ENCODE measurements around the gene TUBD1.
A peak's percentile ranks its signal among the peaks of the same experiment; 100 is the strongest.
"Not testable (repeated sequence)": the region's sequence is repeated elsewhere in the genome, so short reads cannot be mapped to it uniquely, and the experiment has no call there.

Gene TUBD1, protein sequence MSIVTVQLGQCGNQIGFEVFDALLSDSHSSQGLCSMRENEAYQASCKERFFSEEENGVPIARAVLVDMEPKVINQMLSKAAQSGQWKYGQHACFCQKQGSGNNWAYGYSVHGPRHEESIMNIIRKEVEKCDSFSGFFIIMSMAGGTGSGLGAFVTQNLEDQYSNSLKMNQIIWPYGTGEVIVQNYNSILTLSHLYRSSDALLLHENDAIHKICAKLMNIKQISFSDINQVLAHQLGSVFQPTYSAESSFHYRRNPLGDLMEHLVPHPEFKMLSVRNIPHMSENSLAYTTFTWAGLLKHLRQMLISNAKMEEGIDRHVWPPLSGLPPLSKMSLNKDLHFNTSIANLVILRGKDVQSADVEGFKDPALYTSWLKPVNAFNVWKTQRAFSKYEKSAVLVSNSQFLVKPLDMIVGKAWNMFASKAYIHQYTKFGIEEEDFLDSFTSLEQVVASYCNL

GRCh38 chr17:59892924-59893675, at the start of gene TUBD1, which contains the start of gene RPS6KB1:
Gene TUBD1, minus strand, starts transcription at chr17:59892943. Its CDS starts 1,941 bp downstream, at chr17:59891002.
Gene RPS6KB1, plus strand, starts transcription at chr17:59893121. Its CDS starts 64 bp downstream, at chr17:59893185.
- DNase-seq = peak; percentile 99

DNA sequence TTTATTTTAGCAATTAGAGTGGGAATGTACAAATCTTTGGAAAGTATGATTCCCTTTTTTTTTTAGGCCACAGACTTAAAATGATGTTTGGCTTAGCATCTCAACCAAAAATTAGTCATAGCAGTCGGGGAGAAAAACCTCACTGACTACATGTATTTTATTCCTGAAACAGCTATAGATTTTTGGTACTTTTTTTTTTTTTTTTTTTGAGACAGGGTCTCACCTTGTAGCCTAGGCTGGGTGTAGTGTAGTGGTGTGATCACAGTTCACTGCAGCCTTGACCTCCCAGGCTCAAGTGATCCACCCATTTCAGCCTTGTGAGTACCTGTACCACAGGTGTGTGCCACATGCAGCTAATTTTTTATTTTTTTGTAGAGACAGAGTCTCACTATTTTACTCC, 48.4 kb upstream of the TUBD1 start:
- DNase-seq = no peak

- not testable (repeated sequence) for DNase-seq
Observed at GRCh38 chr17:59940697-59941096, 48.0 kb upstream of the TUBD1 start.

DNA sequence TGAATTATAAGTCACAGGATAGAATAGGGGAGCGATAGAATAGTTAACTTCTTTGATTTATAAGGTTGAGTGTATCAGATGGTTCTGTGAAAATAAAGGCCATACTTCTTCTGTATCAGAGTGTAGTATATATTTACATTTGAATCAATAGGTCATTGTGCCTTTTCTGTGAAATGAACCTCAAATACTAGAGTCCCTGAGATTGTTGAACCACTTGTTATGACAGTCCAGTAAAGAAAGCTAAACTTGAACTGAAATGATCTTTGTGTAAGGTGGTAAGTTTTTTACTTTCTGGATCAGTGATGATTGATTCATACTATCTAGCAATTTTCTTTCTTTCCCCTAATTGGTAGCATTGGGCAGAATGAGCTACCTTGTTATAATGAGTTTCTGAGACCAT, 40.6 kb upstream of the TUBD1 start:
- not testable (repeated sequence) for DNase-seq

DNA sequence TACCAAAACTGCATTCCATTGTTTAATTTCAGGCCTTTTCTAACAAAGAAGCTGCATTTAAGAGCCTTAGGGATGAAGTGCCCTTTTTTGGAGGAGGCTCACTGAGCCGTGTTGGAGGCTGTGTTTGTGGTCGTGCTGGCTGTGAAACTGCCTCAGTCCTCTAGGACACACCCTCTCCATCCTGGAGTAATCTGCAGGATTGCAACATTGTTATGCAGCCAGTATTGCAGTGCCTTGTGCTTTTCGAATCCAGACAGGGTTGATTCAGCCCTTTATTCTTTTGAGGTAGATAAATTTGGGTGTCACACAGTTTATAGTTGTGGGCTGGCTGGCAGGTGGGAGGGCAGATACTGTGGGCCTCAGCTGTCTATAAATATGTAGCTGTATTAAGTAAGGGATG, 38.0 kb upstream of the TUBD1 start:
- peak; percentile 3 for DNase-seq

DNA sequence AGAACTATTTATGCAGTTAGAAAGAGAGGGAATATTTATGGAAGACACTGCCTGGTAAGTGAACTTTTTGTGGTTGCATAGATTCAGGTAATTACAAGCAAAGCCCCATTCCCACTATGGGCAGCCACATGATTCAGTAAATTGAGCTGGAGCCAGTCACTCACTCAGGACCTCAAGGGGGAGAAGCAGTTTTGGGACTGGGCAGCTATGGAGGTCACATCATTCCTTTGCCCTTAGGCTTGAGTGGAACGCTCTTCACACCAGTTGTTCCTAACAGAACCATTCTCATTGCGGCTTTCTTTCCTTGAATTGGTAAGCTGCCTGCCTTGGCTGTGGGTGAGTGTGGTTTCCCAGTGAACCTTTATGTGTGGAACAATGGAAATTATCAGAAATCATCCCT, 37.4 kb upstream of the TUBD1 start:
- not testable (repeated sequence) for DNase-seq

- DNase-seq = not testable (repeated sequence)
Observed at GRCh38 chr17:59920637-59921036, 27.9 kb upstream of the TUBD1 start.

DNA sequence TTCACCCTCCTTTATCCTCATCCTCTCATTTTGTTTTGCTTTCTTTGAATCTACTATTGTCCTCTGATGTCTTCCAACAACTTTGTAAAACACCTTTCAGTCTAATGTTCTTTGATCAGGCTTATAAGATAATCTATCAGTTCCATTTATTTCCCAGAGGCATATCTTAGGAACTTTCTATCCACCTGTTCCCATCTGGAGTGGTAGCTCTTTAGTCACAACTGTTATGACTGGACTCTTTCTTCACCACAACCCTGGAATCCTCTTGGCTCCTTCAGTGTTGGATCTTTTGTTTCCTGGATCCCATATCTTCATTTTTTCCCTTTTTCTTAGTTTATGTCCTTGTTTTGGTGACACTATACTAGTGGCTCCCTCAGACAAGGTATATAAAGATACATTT, 23.7 kb upstream of the TUBD1 start:
- no peak for DNase-seq

DNA sequence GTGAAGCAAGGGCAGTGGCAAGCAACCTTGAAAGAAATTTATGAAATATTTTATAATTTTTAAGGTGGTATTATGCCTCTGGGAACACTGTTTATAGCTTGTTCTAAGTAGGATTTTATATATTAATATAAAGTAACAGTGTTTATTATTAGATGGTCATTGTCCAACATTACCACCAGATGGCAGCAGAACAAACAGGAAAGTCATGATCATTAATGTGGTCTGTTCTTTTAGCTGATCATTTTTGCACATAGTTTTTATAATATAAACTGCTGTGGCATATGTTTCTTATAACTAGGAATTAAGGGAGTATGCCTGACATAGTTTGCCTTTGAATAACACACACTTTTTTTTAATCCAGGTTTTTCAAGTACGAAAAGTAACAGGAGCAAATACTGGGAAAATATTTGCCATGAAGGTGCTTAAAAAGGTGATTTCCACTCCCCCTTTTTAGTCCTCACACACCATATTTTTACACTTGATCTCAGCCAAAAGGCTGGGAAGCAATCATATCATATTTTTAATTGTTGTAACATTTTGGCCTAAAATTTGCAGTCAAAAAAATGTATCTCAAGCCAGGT, 21.6 kb upstream of the TUBD1 start:
- DNase-seq = peak; percentile 55

DNA sequence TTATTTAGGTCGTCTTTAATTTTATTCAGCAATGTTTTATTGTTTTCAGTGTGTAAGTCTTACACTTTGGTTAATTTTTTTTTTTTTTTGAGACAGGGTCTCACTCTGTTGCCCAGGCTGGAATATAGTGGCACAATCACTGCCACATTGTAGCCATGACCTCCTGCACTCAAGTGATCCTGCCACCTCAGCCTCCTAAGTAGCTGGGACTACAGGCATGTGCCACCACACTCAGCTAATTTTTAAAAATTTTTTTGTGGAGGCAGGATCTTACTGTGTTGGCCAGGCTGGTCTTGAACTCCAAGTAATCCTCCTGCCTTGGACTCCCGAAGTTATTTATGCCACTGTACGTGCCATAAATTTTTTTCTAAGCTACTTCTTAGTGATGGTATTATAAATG, 14.7 kb upstream of the TUBD1 start:
- no peak for DNase-seq

DNA sequence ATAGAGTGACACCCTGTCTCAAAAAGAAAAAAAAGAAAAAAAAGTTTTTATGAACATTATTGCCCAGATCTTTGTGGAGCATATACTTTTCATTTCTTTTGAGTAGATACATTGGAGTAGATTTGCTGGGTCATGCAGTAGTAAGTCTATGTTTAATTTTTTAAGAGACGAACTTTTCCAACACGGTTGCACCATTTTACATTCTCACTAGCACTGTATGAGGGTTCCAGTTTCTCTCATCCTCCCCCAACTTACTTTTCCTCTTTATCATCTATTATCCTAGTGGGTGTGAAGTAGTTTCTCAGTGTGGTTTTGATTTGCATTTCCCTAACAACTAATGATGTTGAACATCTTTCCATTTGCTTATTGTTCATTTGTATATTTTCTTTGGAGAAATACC, 10.7 kb upstream of the TUBD1 start:
- DNase-seq = no peak

- DNase-seq = no peak
Observed at GRCh38 chr17:59901604-59902003, 8.9 kb upstream of the TUBD1 start.

DNA sequence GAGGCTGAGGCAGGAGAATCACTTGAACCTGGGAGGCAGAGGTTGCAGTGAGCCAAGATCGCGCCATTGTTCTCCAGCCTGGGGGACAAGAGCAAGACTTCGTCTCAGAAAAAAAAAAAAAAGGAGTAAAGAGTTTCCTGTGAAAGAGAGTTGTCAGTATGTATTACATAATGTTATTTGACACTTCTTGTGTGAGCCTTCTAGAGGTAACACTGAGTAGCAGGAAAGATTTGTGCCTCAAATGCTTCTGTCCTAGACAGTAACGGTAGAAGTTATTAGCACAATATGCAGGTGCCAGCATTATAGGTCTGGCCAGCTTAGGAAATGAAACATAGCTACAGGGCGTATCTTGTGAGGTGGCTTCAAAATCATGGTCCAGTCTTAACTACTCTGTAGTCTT, 6.4 kb upstream of the TUBD1 start:
- no peak for DNase-seq

GRCh38 chr17:59897090-59897489, 4.3 kb upstream of the TUBD1 start:
- peak; percentile 50 for DNase-seq

GRCh38 chr17:59893676-59894100, 945 bp upstream of the TUBD1 start:
- DNase-seq = no peak

DNA sequence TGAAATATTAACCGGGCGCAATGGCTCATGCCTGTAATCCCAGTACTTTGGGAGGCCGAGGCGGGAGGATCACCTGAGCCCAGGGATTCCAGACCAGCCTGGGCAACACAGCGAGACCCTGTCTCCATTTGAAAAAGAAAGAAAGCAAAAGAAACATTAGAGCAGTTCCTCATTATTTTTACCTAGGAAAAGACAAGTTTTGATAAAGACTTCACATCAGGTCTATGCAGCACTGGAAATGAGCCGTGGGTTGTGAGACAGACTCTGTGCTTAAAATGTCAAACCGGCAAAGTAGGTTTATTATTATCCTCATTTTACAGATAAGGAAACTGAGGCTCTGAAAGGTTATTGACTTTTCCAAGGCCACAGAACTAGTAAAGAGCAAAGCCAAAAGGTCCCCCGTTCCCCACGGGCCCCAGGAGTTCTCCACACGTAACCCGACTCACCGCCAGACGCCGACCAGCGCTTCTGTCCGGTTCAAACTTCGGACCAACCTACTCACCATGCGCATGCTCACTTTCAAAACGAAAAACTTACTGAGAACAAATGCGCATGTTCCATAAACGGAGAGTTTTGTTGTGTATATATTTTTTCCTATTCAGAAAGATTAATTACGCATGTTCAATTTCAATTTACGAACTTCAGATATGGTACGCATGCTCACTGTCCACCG, 356 bp downstream of the TUBD1 start:
- no peak for DNase-seq

DNA sequence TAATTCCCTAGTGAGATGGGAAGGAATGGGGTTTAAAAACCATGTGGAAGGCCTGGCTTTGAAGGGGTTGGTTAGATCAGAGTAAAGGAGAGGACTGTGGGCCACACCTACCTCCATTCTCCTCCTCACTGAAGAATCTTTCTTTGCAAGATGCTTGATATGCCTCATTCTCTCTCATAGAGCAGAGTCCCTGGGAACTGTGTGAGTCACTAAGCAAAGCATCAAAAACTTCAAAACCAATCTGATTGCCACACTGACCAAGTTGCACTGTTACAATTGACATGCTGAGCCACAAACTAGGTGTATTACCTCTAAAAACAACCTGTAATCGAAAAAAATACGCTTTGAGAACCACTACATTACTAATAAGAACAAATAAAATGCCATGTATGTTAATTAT, 2.0 kb downstream of the TUBD1 start:
- DNase-seq = peak; percentile 26

- no peak for DNase-seq
Observed at GRCh38 chr17:59888145-59888750, 4.5 kb downstream of the TUBD1 start.

- DNase-seq = no peak
Observed at GRCh38 chr17:59884861-59885260, 7.9 kb downstream of the TUBD1 start.

DNA sequence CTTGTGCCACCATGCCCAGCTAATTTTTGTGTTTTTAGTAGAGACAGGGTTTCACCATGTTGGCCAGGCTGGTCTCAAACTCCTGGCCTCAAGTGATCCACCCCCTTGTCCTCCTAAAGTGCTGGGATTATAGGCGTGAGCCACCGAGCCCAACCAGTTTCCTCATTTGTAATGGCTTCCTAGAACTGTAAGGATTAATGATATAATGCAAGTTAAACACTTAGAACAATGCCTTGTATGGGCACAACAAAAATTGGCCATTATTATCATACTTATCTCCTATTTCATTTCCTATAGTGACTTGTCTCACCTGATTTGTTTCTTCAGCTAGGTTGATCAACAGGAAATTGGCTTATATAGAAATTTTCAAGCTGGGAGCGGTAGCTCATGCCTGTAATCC, 14.1 kb downstream of the TUBD1 start:
- no peak for DNase-seq

DNA sequence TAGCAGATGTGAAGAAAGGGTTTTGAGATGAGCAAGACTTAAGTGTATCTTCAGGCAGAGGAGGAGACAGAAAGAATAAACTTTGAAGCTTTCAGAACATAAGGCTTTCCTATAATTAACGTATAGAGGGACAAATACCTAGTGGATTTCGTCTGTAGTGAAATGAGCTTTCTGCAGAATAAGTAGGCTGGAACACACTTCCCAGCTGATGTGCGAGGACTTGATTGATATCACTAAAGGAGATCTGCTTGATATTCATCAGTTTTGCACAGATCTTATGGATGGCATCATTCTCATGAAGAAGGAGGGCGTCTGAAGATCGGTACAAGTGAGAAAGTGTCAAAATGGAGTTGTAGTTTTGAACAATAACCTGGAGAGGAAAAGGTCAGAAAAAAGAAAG, 14.8 kb downstream of the TUBD1 start:
- no peak for DNase-seq

DNA sequence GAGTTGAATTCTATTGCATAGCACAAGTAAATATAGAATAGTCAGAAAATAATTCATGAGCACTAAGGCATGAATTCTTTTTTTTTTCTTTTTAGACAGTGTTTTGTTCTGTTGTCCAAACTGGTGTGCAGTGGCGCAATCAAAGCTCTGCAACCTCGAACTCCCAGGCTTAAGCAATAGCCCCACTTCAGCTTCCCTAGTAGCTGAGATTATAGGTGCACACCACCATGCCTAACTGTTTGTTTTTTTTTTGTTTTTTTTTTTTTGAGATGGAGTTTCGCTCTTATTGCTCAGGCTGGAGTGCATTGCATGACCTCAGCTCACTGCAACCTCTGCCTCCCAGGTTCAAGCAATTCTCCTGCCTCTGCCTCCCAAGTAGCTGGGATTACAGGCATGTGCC, 16.6 kb downstream of the TUBD1 start:
- no peak for DNase-seq

DNA sequence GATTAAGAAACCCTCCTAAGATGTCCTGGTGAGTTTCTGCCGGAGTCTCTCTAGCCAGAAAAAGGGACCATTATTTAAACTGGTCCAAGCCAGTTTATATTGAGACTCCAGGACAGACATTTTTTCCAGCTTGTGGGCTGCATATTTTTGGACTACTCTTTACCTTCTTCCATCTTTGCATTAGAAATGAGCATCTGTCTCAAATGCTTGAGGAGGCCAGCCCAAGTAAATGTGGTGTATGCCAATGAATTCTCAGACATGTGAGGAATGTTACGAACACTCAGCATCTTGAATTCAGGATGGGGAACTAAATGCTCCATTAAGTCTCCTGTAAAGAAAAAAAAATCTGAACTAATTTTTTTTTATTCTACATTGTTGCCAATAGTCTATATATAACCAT, 18.4 kb downstream of the TUBD1 start:
- no peak for DNase-seq
